Ovary (tissue), 9 donors: ENCODE results near the gene CDC42SE2. TPM values are rescaled to one million over a fixed set of nuclear protein-coding genes. Genes with fewer than 3 reads are reported as not detected.

Experiments
- DNase-seq, 5 donors: peaks; one replicate each; pipeline ENCODE4 v3.0.0-alpha.2; 2019 to 2020
- H3K27ac ChIP-seq, 2 donors: fragments of 200-600 bp; one replicate each; pipeline versions ENCODE4 v1.5.1 to v1.8.0; 2019 to 2022
- H3K27me3 ChIP-seq: fragments of 200-600 bp; one replicate; pipeline ENCODE4 v1.8.0; 2022
- H3K36me3 ChIP-seq: fragments of 200-600 bp; sonication (generic); one replicate; pipeline ENCODE4 v1.5.1; 2019
- H3K4me1 ChIP-seq: one replicate; pipeline ENCODE4 v1.8.1; 2013; ENCODE audit warnings: mild to moderate bottlenecking, moderate library complexity; ENCODE audit not compliant: insufficient read depth
- H3K4me3 ChIP-seq: fragments of 200-600 bp; sonication (generic); one replicate; pipeline ENCODE4 v1.5.1; 2017
- H3K9me3 ChIP-seq, 2 donors: fragments of 200-600 bp in 1 of 2; sonication (generic) in 1 of 2; one replicate each; pipeline versions ENCODE4 v1.5.1 to v1.8.1; 2013 to 2019; ENCODE audit warnings: mild to moderate bottlenecking in 1 of 2, moderate library complexity in 1 of 2
- EP300 ChIP-seq: sonication (generic); formaldehyde crosslinking; IDR thresholded peaks from one replicate; pipeline ENCODE4 v1.6.1; 2017; ENCODE audit warnings: antibody characterized with exemption
- POLR2A ChIP-seq: fragments of 450-650 bp; IDR thresholded peaks from one replicate; pipeline ENCODE4 v1.6.1; 2017; ENCODE audit warnings: antibody characterized with exemption, mild to moderate bottlenecking, moderate library complexity
- WGBS, 3 donors: extraction: QIAGEN DNeasy Blood & Tissue Kit in 1 of 3; methylation state at CpG; one replicate each; pipeline versions ENCODE4 v1.1.5 to v1.1.7; 2013 to 2017; 5-methylcytosine and 5-hydroxymethylcytosine counted together
- intact Hi-C, 4 donors: fragments of 100-400 bp; cut with DNase I; formaldehyde crosslinking; loops; one replicate each; pipeline versions ENCODE4 v1.11.0 to v1.15.1; 2022 to 2023
- polyA plus RNA-seq, 2 donors: library from polyadenylated mRNA; stranded (reverse); fragments of 200-250 nt in 1 of 2; fragments of 350-450 nt in 1 of 2; fragmentation: Illumina TruSeq in 1 of 2; extraction: RNeasy Lipid Tissue Mini Kit (QIAGEN cat#74804) in 1 of 2; gene quantifications; one replicate each; pipeline ENCODE4 v1.2.3, GENCODE V29; 2013 to 2014
- total RNA-seq, 7 donors: library from RNA; depleted of rRNA in 2 of 7; stranded (reverse); fragments of >200 nt in 2 of 7; fragmentation: NEBNext Ultra II Directional in 3 of 7; extraction: Animal tissue kit (Norgen Biotek cat#: 25700) in 3 of 7; gene quantifications; one replicate each; pipeline versions ENCODE4 v1.1.0 to v1.2.4, GENCODE V29; 2016 to 2023
- TF ChIP-seq, protein P1 (sequence below), 3 donors: fragments of 450-650 bp in 2 of 3; fragments of 200-600 bp in 1 of 3; IDR thresholded peaks; one replicate each; pipeline versions ENCODE4 v1.5.1 to v1.8.0; 2016 to 2022; ENCODE audit warnings: antibody characterized with exemption in 3 of 3, mild to moderate bottlenecking in 1 of 3
- donor health status: DM: no; HTN: no; CAD: no; lungs with moderate emphysema.
- donor health status: DM: no; HTN: no; CAD: no.
- donor health status: Bipolar disorder and iron deficiency.
- donor health status: DM: yes; HTN: yes; CAD: no.
- donor health status: DM: no; HTN: no; CAD: no.
- donor health status: DM: yes; HTN: yes; CAD: no.

CDC42SE2 gene
- total and polyA plus RNA-seq, 9 donors: 18.0 to 37.6 (median 23.7) TPM

DNA sequence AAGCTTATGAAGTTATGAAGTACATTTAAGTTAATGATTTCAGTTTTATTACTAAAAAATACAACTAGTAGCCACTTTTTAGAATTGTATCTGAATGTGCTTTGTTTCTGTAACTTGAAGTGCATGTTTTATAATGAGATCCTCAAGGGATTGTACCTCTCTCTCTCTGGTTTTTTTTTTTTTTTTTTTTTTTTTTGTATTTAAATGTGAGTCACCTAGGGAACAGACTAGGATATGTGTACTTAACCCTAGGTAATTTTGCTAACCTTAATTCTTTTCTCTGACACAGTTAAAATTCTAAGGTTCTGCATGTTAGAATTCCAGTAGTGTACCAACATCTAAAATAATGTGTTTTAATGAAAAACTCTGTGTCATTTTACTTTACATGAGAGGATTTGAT, 59.5 kb downstream of the CDC42SE2 start:
- no peaks in the 10 kb centered on the region for H3K27me3 ChIP-seq
- no peak overlapping the region for H3K4me3 ChIP-seq
- H3K9me3 ChIP-seq: no peaks in the 10 kb centered on the region
- TF ChIP-seq, protein P1, sequence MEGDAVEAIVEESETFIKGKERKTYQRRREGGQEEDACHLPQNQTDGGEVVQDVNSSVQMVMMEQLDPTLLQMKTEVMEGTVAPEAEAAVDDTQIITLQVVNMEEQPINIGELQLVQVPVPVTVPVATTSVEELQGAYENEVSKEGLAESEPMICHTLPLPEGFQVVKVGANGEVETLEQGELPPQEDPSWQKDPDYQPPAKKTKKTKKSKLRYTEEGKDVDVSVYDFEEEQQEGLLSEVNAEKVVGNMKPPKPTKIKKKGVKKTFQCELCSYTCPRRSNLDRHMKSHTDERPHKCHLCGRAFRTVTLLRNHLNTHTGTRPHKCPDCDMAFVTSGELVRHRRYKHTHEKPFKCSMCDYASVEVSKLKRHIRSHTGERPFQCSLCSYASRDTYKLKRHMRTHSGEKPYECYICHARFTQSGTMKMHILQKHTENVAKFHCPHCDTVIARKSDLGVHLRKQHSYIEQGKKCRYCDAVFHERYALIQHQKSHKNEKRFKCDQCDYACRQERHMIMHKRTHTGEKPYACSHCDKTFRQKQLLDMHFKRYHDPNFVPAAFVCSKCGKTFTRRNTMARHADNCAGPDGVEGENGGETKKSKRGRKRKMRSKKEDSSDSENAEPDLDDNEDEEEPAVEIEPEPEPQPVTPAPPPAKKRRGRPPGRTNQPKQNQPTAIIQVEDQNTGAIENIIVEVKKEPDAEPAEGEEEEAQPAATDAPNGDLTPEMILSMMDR (IDR thresholded peaks at IDR 0.05): no peak
- TF ChIP-seq EP300: no peak
- no peak for TF ChIP-seq POLR2A
- no peaks in the 10 kb centered on the region for H3K36me3 ChIP-seq
- peaks cover 3% of the 10 kb centered on the region for H3K4me1 ChIP-seq
- intact Hi-C loops: no loop called here
- no peak for DNase-seq
- no peak overlapping the region for H3K27ac ChIP-seq

DNA sequence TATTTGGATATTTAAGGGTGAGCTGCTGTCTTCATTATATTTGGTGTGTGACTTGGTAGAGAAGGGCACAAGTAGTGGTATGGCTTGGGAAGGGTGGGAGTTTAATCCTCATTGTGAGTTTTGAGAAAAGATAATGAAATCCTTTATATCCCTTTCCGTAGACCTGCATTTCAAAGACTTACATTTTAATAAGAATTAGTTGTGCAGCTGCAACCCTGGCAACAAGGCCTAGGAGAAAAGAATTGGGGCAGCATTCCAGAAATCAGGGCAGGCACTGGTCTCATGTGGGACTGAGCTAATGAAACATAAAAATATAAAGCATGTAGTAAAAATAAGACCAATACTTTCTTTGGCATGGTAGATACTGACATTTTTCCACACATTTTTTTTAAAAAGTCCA, 60.5 kb downstream of the CDC42SE2 start:
- Histone ChIP-seq H3K4me1 (peaks cover 3% of the 10 kb centered on the region), H3K27ac (no peak overlapping the region), H3K9me3 (no peaks in the 10 kb centered on the region), H3K4me3 (no peak overlapping the region), H3K27me3 (no peaks in the 10 kb centered on the region), H3K36me3 (no peaks in the 10 kb centered on the region)
- DNase-seq: no peak
- intact Hi-C loops: no loop called here
- 9 to 25% (median 20%) methylated on average over 1 of the region's 1 CpG for WGBS, 3 donors
- TF ChIP-seq POLR2A: no peak
- TF ChIP-seq EP300: no peak
- TF ChIP-seq, protein P1 (IDR thresholded peaks at IDR 0.05): no peak

DNA sequence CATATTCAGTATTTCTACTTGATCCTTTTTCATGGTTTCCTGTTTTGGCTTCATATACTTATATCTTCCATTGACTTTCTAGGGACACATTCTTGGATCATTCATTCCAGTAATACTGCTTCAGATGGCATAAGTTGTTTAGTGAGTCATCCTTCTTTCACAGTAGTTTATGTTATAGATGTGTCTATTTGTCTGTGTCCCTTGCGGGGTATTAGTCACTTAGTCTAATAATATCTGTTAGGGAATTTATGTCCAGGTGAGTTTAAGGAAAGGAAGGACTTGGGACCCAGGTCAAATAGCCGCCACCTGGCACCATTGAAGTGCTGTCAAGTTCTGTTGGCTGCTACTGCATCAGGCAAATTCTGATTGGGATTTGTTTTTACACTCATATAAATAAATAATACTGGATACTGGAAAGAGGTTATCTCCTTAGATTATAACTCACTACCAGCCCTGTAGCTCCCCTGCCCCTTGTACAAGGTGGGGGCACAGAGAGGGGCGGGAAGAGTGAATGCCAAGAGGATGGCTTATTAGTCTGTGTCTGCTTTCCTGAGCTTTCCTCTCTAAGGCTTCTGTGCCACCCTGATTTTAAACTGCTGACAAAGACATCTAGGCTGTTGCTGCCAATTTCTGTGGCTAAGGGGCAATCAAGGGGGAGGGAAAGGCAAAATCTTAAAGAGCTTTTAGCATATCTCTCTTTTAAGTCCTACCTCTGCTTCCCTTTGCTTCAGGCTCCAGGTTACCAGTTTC, 64.9 kb downstream of the CDC42SE2 start:
- no peaks in the 10 kb centered on the region for H3K36me3 ChIP-seq
- intact Hi-C loops: no loop called here
- WGBS, 3 donors: 88 to 95% (median 90%) methylated on average over 3 of the region's 3 CpGs
- H3K4me3 ChIP-seq: no peak overlapping the region
- no peaks in the 10 kb centered on the region for H3K27me3 ChIP-seq
- no peak for DNase-seq
- peaks cover 3% of the 10 kb centered on the region for H3K4me1 ChIP-seq
- no peak for TF ChIP-seq EP300
- TF ChIP-seq POLR2A: no peak
- TF ChIP-seq, protein P1 (IDR thresholded peaks at IDR 0.05): no peak
- no peak overlapping the region for H3K27ac ChIP-seq
- H3K9me3 ChIP-seq: no peaks in the 10 kb centered on the region

DNA sequence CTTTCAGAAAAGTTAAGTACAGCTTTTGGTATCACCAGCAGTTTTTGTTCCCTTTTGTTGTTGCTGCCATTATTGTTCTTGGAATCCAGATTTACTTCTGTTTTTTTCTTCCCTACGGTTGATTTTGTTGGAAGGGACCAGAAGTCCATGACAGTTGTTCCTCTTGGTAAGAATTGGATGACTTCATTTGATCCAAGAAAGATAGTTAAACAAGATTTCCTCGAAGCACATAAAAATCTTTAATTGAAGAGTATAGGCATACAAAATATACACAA, 65.4 kb downstream of the CDC42SE2 start:
- DNase-seq: no peak
- H3K4me3 ChIP-seq: no peak overlapping the region
- no peaks in the 10 kb centered on the region for H3K27me3 ChIP-seq
- H3K9me3 ChIP-seq: no peaks in the 10 kb centered on the region
- no peak overlapping the region for H3K27ac ChIP-seq
- no peaks in the 10 kb centered on the region for H3K36me3 ChIP-seq
- H3K4me1 ChIP-seq: peaks cover 2% of the 10 kb centered on the region
- 82 to 89% (median 86%) methylated on average over 2 of the region's 2 CpGs for WGBS, 3 donors
- intact Hi-C loops: no loop called here
- TF ChIP-seq, protein P1 (IDR thresholded peaks at IDR 0.05): no peak
- TF ChIP-seq EP300 (no peak), POLR2A (no peak)
